Endothelial cell of umbilical vein (primary cell): ENCODE measurements around the gene COG5. TPM values are rescaled to one million over a fixed set of nuclear protein-coding genes. Genes with fewer than 3 reads are reported as not detected.

Source experiments
- BruUV-seq: library from RNA; stranded (reverse); fragments of 400-500 nt; replicated peaks from 2 replicates; lab custom pipeline; 2021; lab: Mats Ljungman, UMichigan
- CTCF ChIA-PET: fragments of 300-600, 350-600 bp; sonication (Branson Sonifier 250); formaldehyde crosslinking; loops from one replicate; lab custom pipeline; 2021; ENCODE audit warnings: antibody characterized with exemption, inconsistent platforms; lab: Charles Lee
- POLR2A ChIA-PET: fragments of 300-600, 350-600 bp; sonication (Branson Sonifier 250); formaldehyde crosslinking; loops from one replicate; lab custom pipeline; 2021; ENCODE audit warnings: antibody characterized with exemption, inconsistent platforms; lab: Charles Lee
- DNase-seq: peaks from one replicate; pipeline ENCODE4 v3.0.0-alpha.2; 2011; ENCODE audit warnings: low read depth, low spot score
- FAIRE-seq: peaks from 2 replicates; lab custom pipeline; 2011; peaks lifted over from hg19 to GRCh38; lab: Jason Lieb, UNC
- H2AFZ ChIP-seq: 2 replicates; pipeline ENCODE4 v1.6.0; 2012; ENCODE audit warnings: low read depth, low read length, control low read depth, inconsistent platforms
- H3K27ac ChIP-seq: 2 replicates; pipeline ENCODE4 v1.5.1; 2011; ENCODE audit warnings: low read depth, mild to moderate bottlenecking, control low read depth, low read length, moderate library complexity; ENCODE audit not compliant: insufficient read depth
- H3K27me3 ChIP-seq, 2 experiments: 2 replicates each; pipeline versions ENCODE4 v1.6.0 to v1.6.1; 2011; ENCODE audit warnings: low read length in 2 of 2, mixed read lengths in 1 of 2; ENCODE audit not compliant: control insufficient read depth in 2 of 2, insufficient read depth in 2 of 2
- H3K36me3 ChIP-seq, 2 experiments: 2 replicates in 1 of 2; 3 replicates in 1 of 2; pipeline ENCODE4 v1.5.1; 2011; ENCODE audit warnings: low read length in 2 of 2, mild to moderate bottlenecking in 1 of 2, moderate library complexity in 1 of 2; ENCODE audit not compliant: control insufficient read depth in 2 of 2, insufficient read depth in 2 of 2; ENCODE audit errors: extremely low read depth in 1 of 2
- H3K4me1 ChIP-seq: 3 replicates; pipeline ENCODE4 v1.5.1; 2011; ENCODE audit warnings: mild to moderate bottlenecking, low read length; ENCODE audit not compliant: control insufficient read depth, insufficient read depth; ENCODE audit errors: extremely low read depth
- H3K4me2 ChIP-seq: 2 replicates; pipeline ENCODE4 v1.6.1; 2011; ENCODE audit warnings: low read length, control low read depth, mixed read lengths; ENCODE audit not compliant: insufficient read depth
- H3K4me3 ChIP-seq, 3 experiments: fragments of 200-600 bp in 1 of 3; sonication (generic), shearing (Covaris generic) in 1 of 3; replicated peaks in 1 of 3; 2 replicates each; pipeline ENCODE4 v1.5.1; 2011 to 2016; ENCODE audit warnings: control low read depth in 3 of 3, low read length in 3 of 3, mild to moderate bottlenecking in 2 of 3, inconsistent platforms in 1 of 3, low read depth in 1 of 3, moderate library complexity in 1 of 3; ENCODE audit not compliant: insufficient read depth in 1 of 3
- H3K79me2 ChIP-seq: 2 replicates; pipeline ENCODE4 v1.6.0; 2012; ENCODE audit warnings: low read length, inconsistent platforms; ENCODE audit not compliant: control insufficient read depth, insufficient read depth
- H3K9ac ChIP-seq: replicated peaks from 2 replicates; pipeline ENCODE3; 2011; ENCODE audit warnings: low read length, control low read depth; ENCODE audit not compliant: insufficient read depth; ENCODE audit errors: extremely low read depth
- H3K9me1 ChIP-seq: replicated peaks from 3 replicates; pipeline ENCODE4 v1.6.0; 2011; ENCODE audit warnings: mild to moderate bottlenecking, low read length; ENCODE audit not compliant: control insufficient read depth, insufficient read depth; ENCODE audit errors: extremely low read depth
- H3K9me3 ChIP-seq: replicated peaks from 2 replicates; pipeline ENCODE4 v1.5.1; 2012; ENCODE audit warnings: low read length, inconsistent platforms; ENCODE audit not compliant: control insufficient read depth, insufficient read depth
- H4K20me1 ChIP-seq: replicated peaks from 2 replicates; pipeline ENCODE3; 2011; ENCODE audit warnings: mild to moderate bottlenecking, low read length; ENCODE audit not compliant: control insufficient read depth, insufficient read depth; ENCODE audit errors: extremely low read depth
- CTCF ChIP-seq, 2 donors: IDR thresholded peaks; 1 replicate in 1 of 2; 2 replicates in 1 of 2; pipeline ENCODE4 v1.5.1; 2011; ENCODE audit warnings: low read length in 2 of 2, mild to moderate bottlenecking in 2 of 2, moderate library complexity in 2 of 2, control low read depth in 1 of 2, inconsistent platforms in 1 of 2, low read depth in 1 of 2; ENCODE audit not compliant: insufficient read depth in 1 of 2; ENCODE audit errors: extremely low read depth in 1 of 2
- EZH2 ChIP-seq: IDR thresholded peaks from 2 replicates; pipeline ENCODE4 v1.6.1; 2012; ENCODE audit warnings: borderline replicate concordance, low read depth, mild to moderate bottlenecking, moderate library complexity, low read length, inconsistent platforms; ENCODE audit not compliant: severe bottlenecking
- FOS ChIP-seq: IDR thresholded peaks from 2 replicates; pipeline ENCODE4 v1.6.1; 2011; ENCODE audit warnings: mild to moderate bottlenecking, low read length, moderate library complexity, borderline replicate concordance; ENCODE audit not compliant: insufficient read depth
- GATA2 ChIP-seq: IDR thresholded peaks from 2 replicates; pipeline ENCODE4 v1.7.0; 2011; ENCODE audit warnings: low read depth, mild to moderate bottlenecking, moderate library complexity, mixed read lengths, low read length; ENCODE audit not compliant: insufficient read length, insufficient read depth
- JUN ChIP-seq: IDR thresholded peaks from 2 replicates; pipeline ENCODE4 v1.6.1; 2011; ENCODE audit warnings: borderline replicate concordance, low read depth; ENCODE audit not compliant: insufficient read length, insufficient read depth
- MAX ChIP-seq: IDR thresholded peaks from 2 replicates; pipeline ENCODE4 v1.6.1; 2011; ENCODE audit not compliant: insufficient read depth, insufficient read length
- MYC ChIP-seq: IDR thresholded peaks from one replicate; pipeline ENCODE4 v1.6.1; 2011; ENCODE audit warnings: mild to moderate bottlenecking, low read depth, low read length
- POLR2A ChIP-seq: IDR thresholded peaks from 2 replicates; pipeline ENCODE4 v1.6.1; 2012; ENCODE audit warnings: low read depth, mild to moderate bottlenecking, control low read depth, low read length
- POLR2AphosphoS5 ChIP-seq: IDR thresholded peaks from 2 replicates; pipeline ENCODE4 v1.6.1; 2012; ENCODE audit warnings: low read depth, mild to moderate bottlenecking, control low read depth, low read length, moderate library complexity; ENCODE audit not compliant: insufficient read depth
- dilution Hi-C: fragments of 300-500 bp; cut with MboI; formaldehyde crosslinking; loops from one replicate; pipeline ENCODE4 v1.15.0; 2019; ENCODE audit warnings: low sequenced_read_pairs; ENCODE audit not compliant: extremely low pct_ligation_motif_present
- intact Hi-C: fragments of 100-400 bp; cut with micrococcal nuclease; formaldehyde crosslinking; loops from one replicate; pipeline ENCODE4 v1.10.0; 2022
- polyA plus RNA-seq, 4 experiments: library from polyadenylated mRNA; depleted of rRNA in 3 of 4; stranded (reverse) in 3 of 4; unstranded in 1 of 4; fragments of >200 nt; gene quantifications; 2 replicates each; pipeline versions ENCODE4 v1.2.1 to v1.2.3, GENCODE V29; 2011 to 2012; ENCODE audit warnings: missing spikeins in 1 of 4
- total RNA-seq: library from RNA; stranded (reverse); gene quantifications from 2 replicates; pipeline ENCODE4 v1.2.3, GENCODE V29; 2021

COG5 gene
- total and polyA plus RNA-seq, 2 donors (not counting 3 experiments of a cell fraction or from before 2014, with no cell fraction given) = 18.8 to 45.3 TPM

DNA sequence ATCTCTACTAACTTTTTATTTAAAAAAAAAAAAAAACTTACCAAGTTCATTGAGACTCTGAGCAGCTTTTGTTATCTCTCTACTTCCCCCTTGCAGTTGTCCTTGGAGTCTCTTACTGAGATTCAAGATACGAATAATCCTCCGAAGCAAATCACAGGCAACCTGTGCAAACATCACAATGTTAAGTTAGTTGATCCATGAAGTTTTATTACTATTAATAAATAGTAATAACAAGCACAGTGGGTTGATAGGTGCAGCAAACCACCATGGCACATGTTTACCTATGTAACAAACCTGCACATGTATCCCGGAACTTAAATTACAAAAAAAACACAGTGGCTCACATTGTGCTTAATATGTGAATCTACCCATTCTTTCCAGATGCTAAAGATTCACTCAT lies 36.5 kb downstream of the COG5 start:
- Histone ChIP-seq H3K9me1 (no peaks in the 10 kb centered on the region), H3K9me3 (no peaks in the 10 kb centered on the region), H3K4me3 (no peak overlapping the region), H3K79me2 (peaks cover 2% of the 10 kb centered on the region), H3K9ac (no peak overlapping the region), H3K4me1 (peaks cover 5% of the 10 kb centered on the region), H3K36me3 (peaks cover 0 to 2% of the 10 kb centered on the region in 2 experiments), H3K27me3 (no peaks in the 10 kb centered on the region), H3K4me2 (no peak overlapping the region), H2AFZ (no peak overlapping the region), H4K20me1 (no peaks in the 10 kb centered on the region), H3K27ac (no peak overlapping the region)
- no TSS peak for BruUV-seq
- FAIRE-seq (no peak), DNase-seq (no peak)
- intact Hi-C loops (no loop called here), dilution Hi-C loops (no loop called here)
- ChIA-PET CTCF (no interaction called here), POLR2A (no interaction called here)
- TF ChIP-seq EZH2 (no peak), POLR2AphosphoS5 (no peak), GATA2 (no peak), POLR2A (no peak), JUN (no peak), CTCF (IDR thresholded peaks at IDR 0.05; ENCODE audit: extremely low read depth in 1 of 2, insufficient read depth in 1 of 2, low read depth in 1 of 2, low read length in 2 of 2) (no peak), MYC (no peak), MAX (no peak), FOS (no peak)
